Heart left ventricle (tissue), 16 donors: ENCODE data around the gene POU5F1. TPM values are rescaled to one million over a fixed set of nuclear protein-coding genes. Genes with fewer than 3 reads are reported as not detected.
"Not testable (repeated sequence)": the region's sequence is repeated elsewhere in the genome, so short reads cannot be mapped to it uniquely, and the experiment has no call there.

Experiments used
- ATAC-seq, 4 donors: fragments of 200-7000 bp; cut with Tn5 transposase; one replicate each; pipeline ENCODE4 v1.9.1; 2020 to 2022; ENCODE audit warnings: moderate library complexity in 4 of 4, mild to moderate bottlenecking in 3 of 4, moderate number of reproducible peaks in 1 of 4
- DNase-seq, 5 donors: peaks; one replicate each; pipeline ENCODE4 v3.0.0-alpha.2; 2020
- H3K27ac ChIP-seq, 12 donors: fragments of 200-600 bp; sonication (generic) in 4 of 12; one replicate each; pipeline versions ENCODE4 v1.5.0 to v1.8.0; 2016 to 2022; ENCODE audit warnings: mild to moderate bottlenecking in 2 of 12
- H3K27me3 ChIP-seq, 9 donors: fragments of 200-600 bp; sonication (generic) in 2 of 9; one replicate each; pipeline versions ENCODE4 v1.5.1 to v1.8.0; 2016 to 2022; ENCODE audit warnings: mild to moderate bottlenecking in 3 of 9
- H3K36me3 ChIP-seq, 9 donors: fragments of 200-600 bp; sonication (generic) in 2 of 9; one replicate each; pipeline versions ENCODE4 v1.5.0 to v1.8.0; 2018 to 2022; ENCODE audit warnings: mild to moderate bottlenecking in 2 of 9
- H3K4me1 ChIP-seq, 12 donors: fragments of 200-600 bp; sonication (generic) in 4 of 12; one replicate each; pipeline versions ENCODE4 v1.5.0 to v1.8.0; 2016 to 2022; ENCODE audit warnings: mild to moderate bottlenecking in 3 of 12
- H3K4me3 ChIP-seq, 12 donors: fragments of 200-600 bp; sonication (generic) in 4 of 12; one replicate each; pipeline versions ENCODE4 v1.5.0 to v1.8.0; 2017 to 2022; ENCODE audit warnings: mild to moderate bottlenecking in 9 of 12, moderate library complexity in 4 of 12
- H3K9me3 ChIP-seq, 12 donors: fragments of 200-600 bp; sonication (generic) in 4 of 12; one replicate each; pipeline versions ENCODE4 v1.5.0 to v1.8.0; 2016 to 2022; ENCODE audit warnings: mild to moderate bottlenecking in 1 of 12
- CTCF ChIP-seq, 12 donors: fragments of 200-600 bp; sonication (generic) in 4 of 12; IDR thresholded peaks; one replicate each; pipeline versions ENCODE4 v1.5.0 to v1.8.0; 2018 to 2022; ENCODE audit warnings: antibody characterized with exemption in 12 of 12, mild to moderate bottlenecking in 5 of 12
- POLR2A ChIP-seq, 2 donors: fragments of 450-650 bp; IDR thresholded peaks; one replicate each; pipeline ENCODE4 v1.6.1; 2017; ENCODE audit warnings: antibody characterized with exemption in 2 of 2, mild to moderate bottlenecking in 2 of 2, moderate library complexity in 2 of 2
- WGBS, 4 donors: extraction: QIAGEN DNeasy Blood & Tissue Kit in 2 of 4; methylation state at CpG; one replicate each; pipeline versions ENCODE4 v1.1.5 to v1.1.7; 2013 to 2018; 5-methylcytosine and 5-hydroxymethylcytosine counted together
- intact Hi-C, 10 donors: fragments of 100-400 bp; cut with DNase I; formaldehyde crosslinking; loops; one replicate each; pipeline versions ENCODE4 v1.11.1 to v1.14.2; 2022
- polyA plus RNA-seq, 2 donors: library from polyadenylated mRNA; stranded (reverse); fragments of 200-250 nt; gene quantifications; one replicate each; pipeline ENCODE4 v1.2.3, GENCODE V29; 2013
- total RNA-seq, 9 donors: library from RNA; depleted of rRNA in 2 of 9; stranded (reverse); fragments of >200 nt in 2 of 9; fragmentation: NEBNext Ultra II Directional in 3 of 9; extraction: Animal tissue kit (Norgen Biotek cat#: 25700) in 3 of 9; gene quantifications; one replicate each; pipeline versions ENCODE4 v1.1.0 to v1.2.4, GENCODE V29; 2016 to 2023
- donor health status: ischemic (EF 13 %, LVEDD 7.1; RV severe dilation, severe dysfunction).
- donor health status: healthy with polysubstance abuse.
- donor health status: DM: no; HTN: yes; CAD: no.
- donor health status: DM: no; HTN: no; CAD: no.
- donor health status: ischemic (EF 25% LVEDD 6.9; RV normal size, moderate dysfunction).
- donor health status: ischemic (EF 25% LVEDD 5.7; RV mildly dilated, moderate dysfunction).
- donor health status: healthy.
- donor health status: DM: yes; HTN: yes; CAD: no.
- donor health status: ischemic (EF 35%, LVEDD 5.7; RV mildly dilated, moderate dysfunction).
- donor health status: nonischemic (EF 11% LVEDD 7.7; RV severe dilation, severe dysfunction).
- donor health status: DM: yes; HTN: yes; CAD: no.
- donor health status: PGD.
- donor health status: ischemic (EF 29% LVEDD 5.4; RV normal size, mild dysfunction).
- donor health status: nonischemic (EF 23%, LVEDD 6.1; RV moderate dilation, normal function).

The POU5F1 gene
- total and polyA plus RNA-seq, 11 donors = 0.16 to 1.3 (median 0.52) TPM; not detected in 1

DNA sequence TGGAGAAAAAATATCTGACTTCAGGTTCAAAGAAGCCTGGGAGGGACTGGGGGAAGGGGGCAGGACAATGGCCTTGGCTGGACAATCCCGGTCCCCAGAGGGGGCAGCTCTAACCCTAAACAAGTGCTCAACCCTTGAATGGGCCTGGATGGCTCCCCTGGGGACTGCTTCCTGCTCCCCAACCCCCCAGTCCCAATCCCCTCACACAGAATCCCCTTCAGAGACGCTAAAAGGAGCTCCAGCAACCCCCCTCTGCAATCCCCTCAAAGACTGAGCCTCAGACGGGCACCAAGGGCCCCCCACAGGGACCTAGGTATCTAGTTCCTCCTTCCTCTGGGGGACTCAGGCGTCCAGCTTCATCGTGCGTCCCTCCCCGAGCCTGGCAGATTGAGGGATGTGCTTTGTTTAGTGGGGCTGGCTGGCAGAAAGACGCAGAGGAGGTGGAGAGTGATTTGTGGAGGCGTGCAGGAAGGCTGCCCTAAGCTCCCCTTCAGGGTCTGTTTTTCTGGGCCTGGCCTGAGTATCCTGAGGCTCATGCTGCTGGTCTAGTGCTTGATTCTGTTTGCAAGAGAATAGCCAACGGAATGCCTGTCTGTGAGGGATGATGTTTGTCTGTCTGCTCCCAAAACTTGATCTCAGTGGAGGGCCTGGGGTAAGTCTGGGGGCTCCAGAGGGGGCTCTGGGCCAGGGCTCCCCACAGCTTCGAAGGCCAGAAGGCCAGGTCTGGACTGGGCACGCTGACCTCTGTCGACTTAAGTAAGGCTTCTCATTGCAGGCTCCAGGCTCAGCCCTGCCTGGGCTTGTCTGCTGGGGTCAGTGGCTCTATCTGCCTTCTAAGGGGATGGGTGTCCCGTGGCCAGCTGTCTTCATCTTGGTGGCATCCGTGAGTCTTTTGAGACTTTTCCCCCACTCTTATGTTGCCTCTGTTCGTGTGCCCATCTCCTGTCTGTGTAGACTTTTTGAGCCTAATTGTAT is 1.7 kb upstream of the POU5F1 start:
- Histone ChIP-seq H3K4me1 (peaks cover 0 to 23% (median 0%) of the 10 kb centered on the region in 12 donors), H3K27me3 (no peaks in the 10 kb centered on the region), H3K36me3 (peaks cover 0 to 3% (median 0%) of the 10 kb centered on the region in 9 donors), H3K4me3 (no peak overlapping the region), H3K9me3 (no peaks in the 10 kb centered on the region), H3K27ac (no peak overlapping the region)
- intact Hi-C loops = no loop called here
- DNase-seq = no peak
- no peak for TF ChIP-seq POLR2A (IDR thresholded peaks at IDR 0.05)
- ATAC-seq = no peak
- WGBS, 4 donors = 63 to 77% (median 69%) methylated on average over 13 to 16 of the region's 16 CpGs

DNA sequence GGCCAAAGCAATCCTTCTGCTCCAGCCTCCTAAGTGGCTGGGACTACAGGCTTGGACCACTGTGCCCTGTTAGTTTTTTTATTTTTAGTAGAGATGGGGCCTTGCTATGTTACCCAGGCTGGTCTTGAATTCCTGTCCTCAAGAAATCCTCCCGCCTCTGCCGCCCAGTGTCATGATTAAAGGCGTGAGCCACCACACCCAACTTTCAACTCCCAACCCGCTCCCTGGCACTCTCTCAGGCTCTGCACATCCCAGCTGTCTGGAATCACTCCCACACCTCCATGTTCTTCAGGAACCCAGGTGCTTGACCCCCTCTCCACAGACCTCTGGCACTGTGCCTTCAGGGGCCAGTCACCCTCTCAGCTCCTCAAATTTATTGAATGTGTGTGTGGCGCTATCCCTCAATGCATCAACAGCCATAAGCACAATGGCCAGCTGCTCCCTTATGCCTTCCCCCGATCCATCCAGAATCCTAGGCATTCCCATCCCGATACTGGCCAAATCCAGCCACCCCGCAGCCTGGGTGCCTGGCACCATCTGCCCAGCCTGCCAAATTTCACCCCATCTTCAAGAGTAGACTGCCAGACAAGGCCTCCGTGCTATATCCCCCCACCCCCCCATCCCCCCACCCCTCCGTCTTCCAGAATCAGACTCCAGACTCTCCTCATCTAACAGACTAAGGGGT is 647 bp upstream of the POU5F1 start:
- Histone ChIP-seq H3K9me3 (no peaks in the 10 kb centered on the region), H3K4me1 (peaks cover 0 to 19% (median 0%) of the 10 kb centered on the region in 12 donors), H3K27ac (no peak overlapping the region), H3K27me3 (no peaks in the 10 kb centered on the region), H3K36me3 (peaks cover 0 to 3% (median 0%) of the 10 kb centered on the region in 9 donors), H3K4me3 (no peak overlapping the region)
- WGBS, 4 donors = 91 to 95% (median 92%) methylated on average over 10 of the region's 10 CpGs
- TF ChIP-seq CTCF (IDR thresholded peaks at IDR 0.05) = no peak
- TF ChIP-seq POLR2A (IDR thresholded peaks at IDR 0.05) = no peak
- intact Hi-C loops = no loop called here
- DNase-seq = no peak
- ATAC-seq = no peak

DNA sequence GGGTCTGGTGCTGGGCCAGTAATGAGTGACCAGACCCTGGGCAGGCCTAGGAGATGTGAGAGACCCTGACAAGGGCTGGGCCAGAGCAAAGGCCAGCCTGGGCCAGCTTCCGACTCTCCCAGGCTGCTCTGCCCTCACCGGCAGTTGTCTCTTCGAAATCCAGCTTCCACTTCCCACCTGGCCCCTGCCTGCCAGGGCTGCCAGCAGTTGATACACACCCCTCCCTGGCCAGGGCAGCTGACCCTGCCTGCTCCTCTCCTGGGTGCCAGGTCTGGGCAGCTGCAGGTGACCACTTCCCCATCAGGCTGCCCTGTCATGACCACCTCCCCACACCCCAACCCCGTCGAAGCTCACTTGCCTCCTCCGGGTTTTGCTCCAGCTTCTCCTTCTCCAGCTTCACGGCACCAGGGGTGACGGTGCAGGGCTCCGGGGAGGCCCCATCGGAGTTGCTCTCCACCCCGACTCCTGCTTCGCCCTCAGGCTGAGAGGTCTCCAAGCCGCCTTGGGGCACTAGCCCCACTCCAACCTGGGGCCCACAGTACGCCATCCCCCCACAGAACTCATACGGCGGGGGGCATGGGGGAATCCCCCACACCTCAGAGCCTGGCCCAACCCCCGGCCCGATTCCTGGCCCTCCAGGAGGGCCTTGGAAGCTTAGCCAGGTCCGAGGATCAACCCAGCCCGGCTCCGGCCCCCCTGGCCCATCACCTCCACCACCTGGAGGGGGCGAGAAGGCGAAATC is 453 bp downstream of the POU5F1 start:
- ATAC-seq, H3K36me3 ChIP-seq, H3K27me3 ChIP-seq, H3K4me3 ChIP-seq, intact Hi-C loops, H3K9me3 ChIP-seq, H3K27ac ChIP-seq, DNase-seq: not testable (repeated sequence)
- peaks cover 0 to 12% (median 0%) of the 10 kb centered on the region in 12 donors for H3K4me1 ChIP-seq
- 67 to 77% (median 73%) methylated on average over 16 to 23 of the region's 23 CpGs for WGBS, 4 donors

DNA sequence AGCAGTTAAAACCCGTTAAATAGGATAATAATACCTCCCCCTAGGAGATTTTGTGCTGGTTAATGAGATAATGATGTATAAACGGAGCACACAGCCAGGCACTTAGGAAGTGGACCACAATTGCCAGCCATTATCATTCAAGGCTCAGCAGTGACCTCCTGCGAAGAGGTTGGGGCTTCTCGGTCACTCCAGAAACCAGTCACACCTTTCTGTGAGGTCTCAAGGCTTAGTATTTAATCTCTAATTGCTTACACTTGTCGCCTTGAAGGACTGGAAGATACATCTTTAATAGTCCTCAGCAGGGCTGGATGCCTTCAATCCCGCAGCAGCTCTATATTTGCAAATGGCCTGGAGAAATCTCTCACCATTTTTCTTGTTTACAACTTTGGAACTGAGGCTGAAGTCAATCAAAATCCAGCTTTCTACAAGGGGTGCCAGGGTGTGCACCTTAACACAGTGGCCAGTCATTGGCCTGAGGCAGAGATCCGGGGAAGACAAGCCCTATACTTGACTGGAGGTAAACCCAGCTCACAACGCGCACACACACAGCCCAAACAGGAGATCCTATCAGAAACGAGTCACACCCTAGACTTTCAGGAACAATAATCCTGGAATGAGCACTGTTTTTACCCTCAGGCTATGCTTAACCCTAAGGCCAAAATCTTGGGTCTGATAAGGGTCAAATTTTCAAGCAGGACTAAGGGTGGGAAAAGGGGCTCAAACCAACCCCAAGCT is 1.2 kb downstream of the POU5F1 start:
- Histone ChIP-seq H3K27me3 (no peaks in the 10 kb centered on the region), H3K36me3 (no peaks in the 10 kb centered on the region), H3K27ac (no peak overlapping the region), H3K9me3 (no peaks in the 10 kb centered on the region), H3K4me1 (peaks cover 0 to 12% (median 0%) of the 10 kb centered on the region in 12 donors), H3K4me3 (no peak overlapping the region)
- ATAC-seq = no peak
- TF ChIP-seq CTCF (IDR thresholded peaks at IDR 0.05) (no peak), POLR2A (IDR thresholded peaks at IDR 0.05) (no peak)
- 78 to 80% (median 79%) methylated on average over 10 of the region's 10 CpGs for WGBS, 4 donors
- intact Hi-C loops = no loop called here
- DNase-seq = no peak
